ENCODE data around the gene TBC1D24. TPM values are rescaled to one million over a fixed set of nuclear protein-coding genes. Genes with fewer than 3 reads are reported as not detected.

Gene TBC1D24
- total and polyA plus RNA-seq, 9 of the 15 experiments (the other 6 are each of a cell fraction or from before 2014, with no cell fraction given) = 1.7 to 22.6 (median 7.2) TPM

DNA sequence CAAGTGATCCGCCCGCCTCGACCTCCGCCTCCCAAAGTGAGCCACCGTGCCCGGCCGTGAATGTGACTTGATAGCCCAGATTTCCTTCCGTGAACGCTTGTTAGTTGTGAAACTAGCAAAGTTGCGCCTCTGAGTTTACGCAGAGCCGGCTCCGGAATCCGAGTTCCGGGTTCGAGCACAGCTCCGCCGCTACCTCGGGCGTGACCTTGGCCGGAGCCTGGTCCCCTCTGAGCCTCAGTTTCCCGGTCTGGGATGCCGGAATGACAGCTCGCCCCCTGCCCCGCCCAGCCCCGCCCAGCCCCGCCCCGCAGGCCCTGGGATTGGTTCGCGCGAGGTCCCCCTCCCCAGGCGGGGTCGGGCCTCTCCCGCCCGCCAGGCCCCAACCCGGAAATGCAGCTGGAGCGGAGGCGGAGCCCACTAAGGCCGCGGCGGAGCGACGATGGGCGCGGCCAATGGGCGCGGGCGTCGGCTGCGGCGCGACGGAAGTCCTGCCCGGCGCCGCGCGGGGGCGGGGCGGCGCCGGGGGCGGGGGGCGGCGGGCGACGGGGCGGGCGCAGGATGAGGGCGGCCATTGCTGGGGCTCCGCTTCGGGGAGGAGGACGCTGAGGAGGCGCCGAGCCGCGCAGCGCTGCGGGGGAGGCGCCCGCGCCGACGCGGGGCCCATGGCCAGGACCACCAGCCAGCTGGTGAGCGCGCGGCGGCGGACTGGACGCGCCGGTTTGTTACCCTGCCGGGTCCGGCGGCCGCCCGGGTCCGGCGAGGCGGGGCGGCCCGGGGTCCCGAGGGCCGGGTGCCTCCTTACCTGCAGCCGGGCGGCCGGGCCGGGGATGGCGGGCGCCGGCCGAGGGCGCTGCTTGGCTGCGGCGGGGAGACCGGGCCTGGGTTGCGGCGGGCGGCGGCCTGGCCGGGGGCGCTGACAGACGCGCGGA lies 62.8 kb downstream of the TBC1D24 start, which contains the start of gene PDPK1 (continued):
- TF ChIP-seq NONO (IDR thresholded peaks at IDR 0.05; ENCODE audit: low read depth in 2 of 2, low read length in 1 of 2) (peak; percentile 55 to 93; a peak in 2 of 4 replicates), MTA1 (IDR thresholded peaks at IDR 0.05; ENCODE audit: borderline replicate concordance) (no peak), PHF20 (IDR thresholded peaks at IDR 0.05; ENCODE audit: partially characterized antibody) (peak; percentile 18), SIN3B (IDR thresholded peaks at IDR 0.05; ENCODE audit: low read depth) (peak; percentile 74), ZBTB40 (IDR thresholded peaks at IDR 0.05) (peak; percentile 74), ZBTB40 (CRISPR knock-in tag; IDR thresholded peaks at IDR 0.05) (no peak), ELF1 (tag; IDR thresholded peaks at IDR 0.05) (peak; percentile 97), ZNF695 (CRISPR knock-in tag; IDR thresholded peaks at IDR 0.05) (no peak), CTCF (IDR thresholded peaks at IDR 0.05 in 2 of 3, conservative IDR thresholded peaks at IDR 0.05 in 1 of 3; ENCODE audit: insufficient read depth in 2 of 3, low read depth in 1 of 3, low read length in 3 of 3) (no peak), MTA3 (IDR thresholded peaks at IDR 0.05; ENCODE audit: borderline replicate concordance) (no peak), SMAD4 (CRISPR knock-in tag; conservative IDR thresholded peaks at IDR 0.05) (peak; percentile 79), FOXK1 (CRISPR knock-in tag; IDR thresholded peaks at IDR 0.05; ENCODE audit: borderline replicate concordance) (no peak), RBBP5 (IDR thresholded peaks at IDR 0.05; ENCODE audit: borderline replicate concordance, insufficient read depth, low read length, poor library complexity, severe bottlenecking) (peak; percentile 77)
- TF ChIP-seq, protein P1, sequence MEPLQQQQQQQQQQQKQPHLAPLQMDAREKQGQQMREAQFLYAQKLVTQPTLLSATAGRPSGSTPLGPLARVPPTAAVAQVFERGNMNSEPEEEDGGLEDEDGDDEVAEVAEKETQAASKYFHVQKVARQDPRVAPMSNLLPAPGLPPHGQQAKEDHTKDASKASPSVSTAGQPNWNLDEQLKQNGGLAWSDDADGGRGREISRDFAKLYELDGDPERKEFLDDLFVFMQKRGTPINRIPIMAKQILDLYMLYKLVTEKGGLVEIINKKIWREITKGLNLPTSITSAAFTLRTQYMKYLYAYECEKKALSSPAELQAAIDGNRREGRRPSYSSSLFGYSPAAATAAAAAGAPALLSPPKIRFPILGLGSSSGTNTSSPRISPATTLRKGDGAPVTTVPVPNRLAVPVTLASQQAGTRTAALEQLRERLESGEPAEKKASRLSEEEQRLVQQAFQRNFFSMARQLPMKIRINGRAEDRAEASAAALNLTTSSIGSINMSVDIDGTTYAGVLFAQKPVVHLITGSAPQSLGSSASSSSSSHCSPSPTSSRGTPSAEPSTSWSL (CRISPR knock-in tag; IDR thresholded peaks at IDR 0.05; ENCODE audit: borderline replicate concordance) = no peak
